Stimulated activated CD4-positive, alpha-beta T cell treated with anti-CD3 and anti-CD28 coated beads, Interleukin-1b, Interleukin-23, amount 100 ng/mL, for 24 hours (primary cell): Measurements from ENCODE around the gene FREM1.

Experiments used
- DNase-seq, 4 experiments: peaks; one replicate each; pipeline ENCODE4 v3.0.0-alpha.2; 2020; ENCODE audit warnings: low read depth in 4 of 4, low spot score in 1 of 4

Gene FREM1

DNA sequence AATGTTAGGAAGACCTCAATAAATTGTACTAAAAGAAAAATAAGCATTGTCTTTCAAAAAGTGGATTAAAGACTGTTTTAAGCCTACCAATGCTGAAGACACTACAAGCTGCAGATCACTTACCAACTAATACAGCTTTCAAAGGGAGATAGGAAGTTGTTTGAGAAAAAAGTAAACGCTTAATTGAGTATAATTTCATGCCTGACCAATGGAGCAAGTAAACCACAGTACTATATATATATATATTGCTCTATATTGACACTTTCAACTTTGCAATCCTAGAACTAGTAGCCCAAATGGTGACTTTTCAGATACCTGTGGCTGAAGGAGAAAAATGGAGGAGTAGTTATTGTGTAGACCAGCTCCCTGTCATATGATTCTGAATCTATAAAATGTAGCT, 85.7 kb downstream of the FREM1 start:
- DNase-seq = no peak

GRCh38 chr9:14823800-14824199, 86.4 kb downstream of the FREM1 start:
- no peak for DNase-seq

GRCh38 chr9:14822666-14823065, 87.6 kb downstream of the FREM1 start:
- no peak for DNase-seq

DNA sequence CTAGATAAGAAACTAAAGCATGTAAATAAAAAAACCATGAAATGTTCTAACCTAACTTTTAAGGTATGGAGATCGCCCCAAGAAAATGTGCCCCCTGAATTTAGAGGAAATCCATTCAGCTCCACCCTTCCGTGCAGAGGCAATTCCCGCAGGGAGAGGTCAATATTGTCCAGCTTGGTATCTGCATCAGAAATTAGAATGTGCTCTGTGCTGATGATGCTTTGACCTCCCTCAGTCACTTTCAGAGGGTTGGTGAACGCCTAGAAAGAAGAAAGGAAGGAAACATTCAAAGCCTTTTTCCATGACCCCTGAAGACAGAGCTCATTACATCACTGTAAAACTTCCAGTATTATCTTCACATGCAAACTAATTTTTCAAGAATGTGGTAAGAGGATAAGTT, 91.0 kb downstream of the FREM1 start:
- no peak for DNase-seq

GRCh38 chr9:14814249-14814628, 96.0 kb downstream of the FREM1 start:
- no peak for DNase-seq

GRCh38 chr9:14813336-14814248, 96.6 kb downstream of the FREM1 start:
- no peak for DNase-seq

DNA sequence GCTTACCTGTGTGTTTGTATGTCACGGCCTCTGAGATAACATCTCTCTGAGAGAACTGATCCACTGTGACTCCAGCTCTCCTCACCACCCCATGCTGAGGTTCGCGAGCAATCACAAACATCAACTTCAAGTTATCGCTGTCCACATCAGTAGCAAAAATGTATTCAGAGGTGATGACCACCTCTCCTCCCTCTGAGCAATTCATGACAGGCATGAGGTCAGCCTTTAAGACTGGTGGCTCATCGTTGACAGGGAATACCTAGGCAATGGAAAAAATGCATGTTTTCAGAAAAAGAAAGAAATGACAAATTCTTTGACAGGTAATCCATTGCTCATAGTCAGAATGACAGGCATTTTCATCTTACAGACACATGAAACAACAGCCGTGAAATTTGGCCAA, 97.4 kb downstream of the FREM1 start:
- no peak for DNase-seq

- no peak for DNase-seq
Measured at GRCh38 chr9:14811844-14812243, 98.4 kb downstream of the FREM1 start.

GRCh38 chr9:14806941-14807520, 103.2 kb downstream of the FREM1 start:
- DNase-seq = no peak

- no peak for DNase-seq
Measured at GRCh38 chr9:14799030-14799429, 111.2 kb downstream of the FREM1 start.

DNA sequence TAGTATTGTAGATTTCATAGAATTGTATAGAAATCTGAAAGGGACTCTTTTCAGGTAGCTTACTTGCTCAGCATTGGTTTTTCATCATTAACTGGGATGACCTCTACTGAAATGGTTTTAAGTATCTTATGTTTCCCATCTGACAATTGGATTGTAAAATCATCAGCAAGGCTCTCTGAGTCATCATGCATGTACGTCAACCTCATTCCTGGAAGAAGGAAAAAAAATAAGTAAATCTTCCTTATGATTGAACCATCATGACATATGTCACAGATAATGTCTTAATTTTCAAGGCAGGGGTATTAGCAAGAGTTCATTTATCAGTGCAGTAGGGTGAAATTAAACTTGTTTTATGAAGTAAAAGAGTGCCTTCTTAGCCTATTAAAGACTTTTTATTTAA, 112.8 kb downstream of the FREM1 start:
- no peak for DNase-seq

- no peak for DNase-seq
Measured at GRCh38 chr9:14793389-14793788, 116.8 kb downstream of the FREM1 start.

DNA sequence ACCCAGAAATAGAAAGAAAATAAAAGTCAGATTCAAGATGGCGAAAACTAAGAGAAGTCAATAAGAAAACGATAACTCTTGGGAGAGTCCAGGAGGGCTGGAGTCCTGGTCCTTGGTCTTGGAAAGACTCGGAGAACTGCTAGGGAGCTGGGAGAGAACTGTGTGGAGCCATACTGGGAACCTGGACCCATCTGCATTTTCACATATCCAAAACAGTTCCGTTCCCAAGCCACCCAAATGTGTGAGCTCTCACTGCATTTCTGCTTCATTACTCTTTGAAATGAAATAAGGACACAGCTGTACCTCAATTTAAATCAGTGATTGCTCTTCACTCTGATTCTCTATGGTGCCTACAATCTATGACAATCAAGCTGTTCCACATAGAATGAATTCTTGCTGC, 119.6 kb downstream of the FREM1 start:
- DNase-seq = no peak

GRCh38 chr9:14788846-14789245, 121.4 kb downstream of the FREM1 start:
- no peak for DNase-seq

DNA sequence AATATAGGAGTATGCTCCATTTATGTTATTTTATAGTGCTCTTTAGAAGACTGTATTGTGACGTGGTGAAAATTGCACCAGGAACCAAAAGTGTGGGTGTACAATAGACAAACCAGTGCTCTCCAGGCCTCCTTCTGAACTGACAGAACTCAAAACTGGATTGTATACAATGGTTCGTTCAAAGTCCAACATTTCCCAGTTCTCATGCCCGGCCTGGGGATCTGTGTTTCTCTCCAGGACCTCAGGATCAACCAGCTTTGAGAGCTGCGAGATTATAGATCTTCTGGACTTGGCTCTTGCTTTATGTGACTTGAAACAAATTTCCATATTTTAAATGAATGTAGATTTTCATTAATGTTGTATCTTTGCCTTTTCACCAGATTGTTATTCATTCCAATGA, 126.9 kb downstream of the FREM1 start:
- no peak for DNase-seq

DNA sequence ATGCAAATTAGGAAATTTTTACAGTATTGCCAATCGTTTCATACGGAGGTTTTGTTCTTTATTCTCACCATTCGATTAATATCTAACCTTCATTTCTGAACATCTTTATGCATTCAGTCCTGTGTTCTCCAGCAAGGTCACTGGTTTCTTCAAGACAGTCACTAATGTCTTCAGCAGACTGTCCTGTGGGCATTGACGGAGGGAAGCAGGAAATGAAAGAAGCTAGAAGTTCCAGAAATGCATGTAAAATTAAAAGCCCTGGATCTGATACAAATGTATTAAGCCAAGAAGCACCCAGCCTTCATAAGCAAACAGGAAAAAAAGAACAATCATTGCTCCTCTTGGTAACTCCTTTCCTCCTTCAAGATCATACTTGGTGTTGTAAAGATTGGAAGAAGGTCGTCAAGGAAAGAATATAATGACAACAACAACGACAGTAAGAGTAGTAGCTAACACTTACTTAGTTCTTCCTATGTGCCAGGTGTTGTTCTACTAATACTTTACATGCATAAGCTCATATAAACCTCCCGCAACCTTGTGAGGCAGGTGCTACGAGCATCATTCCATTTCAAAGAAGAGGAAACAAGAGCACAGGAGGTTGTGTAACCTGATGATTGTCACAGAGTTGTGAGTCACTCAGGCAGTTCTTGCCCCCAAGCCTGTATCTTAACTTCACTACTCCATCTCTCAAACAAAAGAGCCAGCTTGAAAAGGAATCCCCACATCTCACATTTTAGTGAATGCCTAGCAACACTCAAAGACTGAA, 127.8 kb downstream of the FREM1 start:
- no peak for DNase-seq

GRCh38 chr9:14780693-14781092, 129.5 kb downstream of the FREM1 start:
- no peak for DNase-seq

DNA sequence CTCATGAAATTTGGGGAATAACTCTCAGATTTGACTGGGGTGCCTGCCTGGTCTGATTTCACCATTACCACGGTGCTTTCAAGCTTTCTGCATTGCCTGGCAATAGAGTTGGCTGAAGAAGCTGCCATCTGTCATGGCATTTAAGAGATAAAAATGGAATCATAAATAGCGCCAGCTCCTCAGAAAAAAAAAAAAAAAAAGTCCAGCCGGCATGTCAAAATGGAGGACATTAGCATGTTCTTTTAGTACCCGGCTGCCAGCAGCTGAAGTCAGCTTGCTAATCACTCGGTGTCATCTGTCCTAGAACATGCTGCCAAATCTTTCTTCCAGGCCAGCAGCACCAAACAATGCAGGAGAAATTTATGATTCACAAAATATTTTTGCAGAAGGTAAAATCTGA, 130.0 kb downstream of the FREM1 start:
- DNase-seq = no peak

DNA sequence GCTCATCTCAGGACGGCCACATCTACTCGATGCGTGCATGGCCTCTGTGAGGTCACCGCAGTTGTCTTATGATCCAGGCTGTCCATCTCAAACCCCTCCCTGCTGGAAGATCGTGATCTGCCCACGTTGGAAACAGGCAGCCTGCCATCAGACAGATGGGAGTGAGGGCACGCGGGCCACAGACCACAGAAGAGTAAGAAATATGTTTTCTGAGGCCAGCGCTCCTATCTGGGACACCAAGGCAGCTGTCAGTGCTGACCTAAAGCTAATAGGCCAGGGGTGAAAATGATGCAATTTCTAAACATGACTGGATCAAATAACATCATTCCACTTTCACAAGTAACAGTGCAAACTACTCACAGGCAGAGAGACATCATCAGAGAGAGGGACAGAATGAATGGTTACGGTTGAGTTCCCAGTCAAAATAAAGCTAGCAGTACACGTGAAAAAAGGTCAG, 130.6 kb downstream of the FREM1 start:
- no peak for DNase-seq

GRCh38 chr9:14778565-14778964, 131.7 kb downstream of the FREM1 start:
- DNase-seq = no peak

DNA sequence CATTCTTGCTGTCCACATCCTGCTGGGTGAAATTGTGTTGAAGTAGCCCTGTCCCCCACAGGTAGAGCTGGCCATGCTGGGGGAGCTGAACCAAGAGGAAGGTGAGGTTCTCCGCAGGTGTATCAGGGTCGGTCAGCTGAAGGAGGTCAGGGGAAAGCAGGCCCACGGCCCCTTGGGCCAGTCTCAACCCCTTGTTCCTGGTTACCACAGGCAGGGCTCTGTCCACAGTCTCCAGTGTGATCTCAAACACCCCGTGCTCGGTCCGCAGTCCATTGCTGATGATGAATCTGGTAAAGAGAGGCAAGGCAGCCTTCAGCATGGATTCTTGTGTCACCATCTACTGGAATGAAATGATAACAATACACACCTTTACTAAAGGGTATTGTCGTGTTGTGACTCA, 134.3 kb downstream of the FREM1 start:
- DNase-seq = no peak

DNA sequence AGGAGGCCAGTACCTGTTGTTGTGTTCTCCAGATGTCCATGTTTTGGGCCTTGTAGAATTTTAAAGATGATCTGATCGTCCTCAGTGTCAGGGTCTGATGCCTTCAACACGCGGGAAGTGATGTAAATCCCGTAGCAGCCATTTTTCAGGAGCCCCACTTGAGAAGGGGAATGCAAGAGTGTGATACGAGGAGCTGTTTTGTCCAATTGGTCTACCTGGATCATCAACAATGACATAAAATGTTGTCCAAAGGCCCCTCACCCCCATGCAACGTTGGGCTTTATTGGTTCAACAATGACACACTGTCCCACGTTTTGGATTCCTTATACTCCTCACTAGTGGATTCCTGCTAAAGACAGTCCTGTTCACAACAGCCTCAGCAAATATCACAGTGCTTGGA, 139.6 kb downstream of the FREM1 start:
- DNase-seq = no peak
